IPS-NIHi11 (cell line): Measurements from ENCODE around the gene CENPP.

Experiments
- DNase-seq: peaks from one replicate; pipeline ENCODE4 v3.0.0; 2012; ENCODE audit warnings: mixed read lengths, low spot score

CENPP gene

GRCh38 chr9:92639791-92640271, 314.1 kb downstream of the CENPP start:
- no peak for DNase-seq

DNA sequence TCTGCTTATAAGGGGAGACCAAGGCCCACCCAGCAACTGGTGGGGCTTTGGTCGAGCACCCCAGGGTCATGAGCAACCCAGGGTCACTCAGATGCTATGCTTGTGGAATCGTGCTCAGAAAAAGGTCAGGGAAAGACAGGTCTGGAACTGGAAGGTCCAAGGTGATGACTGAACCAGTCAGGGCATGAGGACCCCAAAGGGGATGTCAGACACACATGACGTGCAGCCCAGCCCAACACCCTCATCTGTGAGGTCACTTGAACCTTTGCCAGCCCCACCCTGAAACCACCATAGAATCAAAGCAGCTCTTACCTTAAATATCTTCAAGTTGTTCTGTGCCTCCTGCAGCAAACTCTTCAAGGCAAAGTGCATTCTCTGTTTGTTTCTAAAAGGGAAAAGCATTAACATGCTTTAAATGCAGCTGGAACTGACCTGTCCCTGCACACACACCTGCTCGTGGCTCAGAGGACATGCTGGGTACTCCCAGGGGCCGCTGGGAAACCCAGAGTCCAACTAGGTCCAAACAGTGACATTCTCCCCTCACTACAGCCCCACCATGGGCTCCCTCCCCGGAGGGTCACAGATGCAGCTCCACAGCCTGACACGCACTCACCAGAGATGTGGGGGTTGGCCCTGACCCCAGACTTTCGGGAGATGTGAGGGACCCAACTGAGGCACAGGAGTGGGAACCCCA, 314.8 kb downstream of the CENPP start:
- DNase-seq, result no peak

DNA sequence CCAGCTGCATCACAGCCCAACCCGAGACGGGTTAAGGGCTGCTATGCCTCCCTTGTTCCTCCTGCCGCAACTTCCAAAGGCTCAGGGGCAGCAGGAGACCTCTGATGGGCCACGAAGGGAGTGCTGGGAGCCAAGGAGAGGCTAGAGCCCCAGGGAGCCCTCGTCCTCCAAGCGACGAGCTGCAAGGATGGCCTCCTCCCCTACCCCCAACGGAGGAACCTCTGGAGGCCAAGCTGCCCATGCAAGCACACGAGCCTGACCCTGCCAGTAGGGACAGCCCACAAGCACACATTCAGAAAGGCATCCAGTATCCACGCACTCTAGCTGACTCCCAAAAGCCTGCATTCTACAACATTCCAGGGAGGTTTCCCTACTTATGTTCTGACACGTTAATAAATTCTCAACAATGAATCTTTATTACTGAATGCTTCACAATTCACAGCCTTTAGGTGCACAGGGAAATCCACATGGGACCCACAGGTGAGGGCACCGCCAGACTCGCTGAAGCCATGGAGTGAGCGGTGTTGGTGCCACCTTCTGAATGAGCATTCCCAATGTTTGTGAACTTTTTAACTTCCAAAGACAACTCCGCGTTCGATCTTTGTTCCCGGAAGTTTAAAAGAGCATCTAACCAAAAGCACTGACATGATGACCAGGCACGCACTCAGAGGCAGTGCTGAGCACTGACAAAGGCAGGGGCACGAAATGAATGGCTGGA, 315.5 kb downstream of the CENPP start:
- no peak for DNase-seq

GRCh38 chr9:92642041-92642451, 316.3 kb downstream of the CENPP start:
- DNase-seq, result no peak

GRCh38 chr9:92642564-92642963, 316.8 kb downstream of the CENPP start:
- no peak for DNase-seq

DNA sequence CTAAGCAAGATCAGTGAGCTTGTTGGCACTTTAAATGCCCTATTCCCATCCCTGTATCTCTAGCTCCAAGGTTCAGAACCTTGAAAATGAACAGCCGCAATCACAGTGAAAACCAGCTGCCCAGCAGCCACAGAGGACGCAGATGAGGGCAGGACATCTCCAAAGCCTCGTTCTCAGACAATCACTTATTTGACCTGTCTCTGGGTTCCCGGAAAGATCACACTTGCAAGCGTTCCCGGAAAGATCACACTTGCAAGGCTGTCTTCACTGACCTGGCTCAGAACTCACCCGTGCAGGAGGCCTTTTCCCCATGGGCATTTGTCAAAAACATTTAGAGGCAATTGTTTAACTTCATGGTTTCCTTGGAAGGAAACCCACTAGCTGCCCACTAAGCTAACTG, 318.5 kb downstream of the CENPP start:
- DNase-seq, result no peak

DNA sequence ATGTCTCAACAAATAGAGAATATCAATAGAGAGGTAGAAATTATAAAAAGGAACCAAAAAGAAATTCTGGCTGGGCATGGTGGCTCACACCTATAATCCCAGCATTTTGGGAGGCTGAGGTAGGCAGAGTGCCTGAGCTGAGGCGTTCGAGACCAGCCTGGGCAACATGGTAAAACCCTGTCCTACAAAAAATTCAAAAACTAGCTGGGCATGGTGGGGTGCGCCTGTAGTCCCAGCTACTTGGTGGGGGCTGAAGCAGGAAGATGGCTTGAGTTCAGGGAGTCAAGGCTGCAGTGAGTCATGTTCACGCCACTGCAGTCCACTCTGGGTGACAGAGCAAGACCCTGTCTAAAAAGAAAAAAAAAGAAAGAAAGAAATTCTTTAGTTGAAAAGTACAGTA, 319.3 kb downstream of the CENPP start:
- no peak for DNase-seq

DNA sequence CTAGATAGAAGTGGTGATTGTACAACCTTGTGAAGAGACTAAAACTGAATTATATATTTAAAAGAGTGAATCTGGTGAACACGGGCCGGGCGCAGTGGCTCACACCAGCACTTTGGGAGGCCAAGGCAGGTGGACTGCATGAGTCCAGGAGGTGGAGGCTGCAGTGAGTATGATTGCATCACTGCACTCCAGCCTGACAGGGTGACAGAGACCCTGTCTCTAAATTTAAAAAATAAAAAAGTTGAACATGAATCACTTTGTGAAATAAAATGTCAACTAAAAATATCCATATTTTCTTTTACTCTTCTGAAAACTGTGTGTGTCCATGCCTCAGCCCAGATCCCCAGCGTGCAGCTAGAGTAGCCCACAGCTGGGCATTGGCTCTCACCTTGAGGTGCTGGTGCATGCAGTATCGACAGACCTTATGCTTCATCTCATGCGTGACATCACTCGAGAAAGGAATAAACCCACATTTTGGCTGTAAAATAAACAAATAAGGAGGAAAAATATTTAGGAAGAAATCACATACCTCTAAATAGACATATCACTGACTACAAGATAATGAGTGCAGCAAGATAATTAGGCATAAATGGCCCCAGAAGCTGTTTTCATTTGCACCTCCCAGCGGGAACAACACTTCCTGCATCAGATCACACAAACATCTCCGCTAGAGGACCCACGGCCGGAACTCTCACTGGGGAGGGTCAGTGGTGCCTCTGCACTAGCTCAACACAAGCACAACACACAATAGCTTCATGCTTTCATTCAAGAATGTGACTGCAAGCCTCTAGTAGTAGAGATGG, 322.1 kb downstream of the CENPP start:
- DNase-seq, result no peak

GRCh38 chr9:92648474-92648971, 322.8 kb downstream of the CENPP start:
- no peak for DNase-seq

DNA sequence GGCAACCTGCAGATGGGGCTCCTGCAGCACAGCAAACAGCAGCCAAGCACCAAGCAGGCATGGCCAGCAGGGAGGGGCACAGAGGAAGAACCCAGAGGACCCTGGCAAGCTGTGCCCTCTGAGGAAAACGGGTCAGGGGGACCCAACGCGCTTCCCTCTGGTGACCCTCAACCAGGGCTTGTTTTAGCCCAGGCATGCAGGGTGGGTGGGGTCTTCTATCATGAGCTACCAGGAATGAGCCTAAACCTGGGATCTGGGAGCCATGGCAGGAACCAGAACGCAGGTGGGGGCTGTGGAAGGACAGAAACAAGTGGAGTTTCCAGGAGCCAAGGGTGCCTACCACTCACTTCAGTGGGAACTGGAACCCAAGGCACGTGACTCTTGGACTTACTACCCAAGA, 323.3 kb downstream of the CENPP start:
- no peak for DNase-seq

DNA sequence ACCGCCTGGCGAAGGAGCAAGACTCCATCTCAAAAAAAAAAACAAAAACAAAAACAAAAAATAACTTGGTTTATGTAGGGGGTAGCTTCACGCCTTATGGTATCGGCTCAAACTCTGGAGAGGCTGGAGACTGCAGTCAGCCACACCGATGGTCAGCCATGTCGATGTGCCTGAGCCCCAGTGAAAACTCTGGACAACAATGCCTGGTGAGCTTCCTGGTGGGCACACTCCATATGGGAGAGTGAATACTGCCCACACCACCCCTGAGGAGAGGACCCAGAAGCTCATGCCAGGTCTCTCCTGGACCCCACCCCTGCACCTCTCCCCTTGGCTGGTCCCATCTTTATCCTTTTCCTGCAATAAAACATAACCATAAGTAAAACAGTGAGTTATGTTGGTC, 324.5 kb downstream of the CENPP start:
- no peak for DNase-seq

- DNase-seq, result no peak
Measured at GRCh38 chr9:92650839-92651621, 325.3 kb downstream of the CENPP start.

GRCh38 chr9:92652461-92652860, 326.7 kb downstream of the CENPP start:
- DNase-seq, result no peak

- no peak for DNase-seq
Measured at GRCh38 chr9:92654481-92655301, 328.9 kb downstream of the CENPP start.

- no peak for DNase-seq
Measured at GRCh38 chr9:92655366-92655765, 329.6 kb downstream of the CENPP start.

DNA sequence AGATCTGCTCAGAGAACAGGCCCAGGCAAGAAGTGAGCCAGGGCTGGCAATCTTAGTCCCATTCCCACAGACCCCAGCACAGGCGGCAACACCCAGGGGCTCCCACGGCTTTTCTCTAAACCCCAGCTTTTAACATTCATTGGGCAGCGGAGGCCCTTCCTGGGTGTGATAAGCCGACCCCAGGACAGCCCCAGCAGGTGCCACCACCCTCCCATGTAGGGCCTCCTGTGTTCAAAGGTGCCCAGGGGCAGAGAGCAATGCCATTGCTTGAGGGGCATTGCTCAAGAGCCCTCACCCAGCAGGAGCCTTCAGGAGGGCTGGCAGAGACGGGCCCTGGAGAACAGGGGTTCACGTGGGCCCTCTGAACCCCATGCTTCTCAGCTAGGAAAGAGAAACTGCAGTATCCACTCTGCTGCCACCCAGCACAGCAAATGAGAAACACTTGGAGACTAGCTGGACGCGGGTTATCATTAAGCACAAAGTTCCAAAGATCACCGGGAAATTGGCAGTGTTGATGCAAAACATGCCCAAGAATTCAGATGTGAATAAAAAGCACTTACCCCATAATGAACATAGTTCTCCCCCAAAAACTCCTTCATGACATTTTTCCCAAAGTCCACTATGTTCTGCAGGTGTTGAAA, 330.3 kb downstream of the CENPP start:
- no peak for DNase-seq

DNA sequence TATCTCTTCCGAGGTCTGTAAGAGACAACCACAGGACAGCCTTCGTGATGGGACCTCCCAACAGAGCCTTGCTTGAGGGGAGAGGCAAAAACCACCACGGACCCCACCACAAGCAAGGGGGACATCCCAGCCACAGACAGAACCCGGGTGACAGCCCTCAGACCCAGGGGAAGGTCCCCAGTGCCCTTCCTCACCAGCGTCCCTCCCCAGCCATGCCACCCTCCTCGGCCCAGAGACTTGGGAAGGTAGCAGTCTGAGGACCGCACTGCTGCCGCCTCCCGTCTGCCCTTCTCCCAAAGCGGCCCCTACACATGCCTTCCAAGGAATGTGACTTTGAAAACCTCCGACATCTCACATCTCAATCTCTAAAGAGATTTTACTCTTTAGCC, 330.8 kb downstream of the CENPP start:
- DNase-seq, result no peak

GRCh38 chr9:92657296-92658094, 331.7 kb downstream of the CENPP start:
- peak; percentile 45 for DNase-seq

GRCh38 chr9:92658176-92658575, 332.4 kb downstream of the CENPP start:
- DNase-seq, result no peak

DNA sequence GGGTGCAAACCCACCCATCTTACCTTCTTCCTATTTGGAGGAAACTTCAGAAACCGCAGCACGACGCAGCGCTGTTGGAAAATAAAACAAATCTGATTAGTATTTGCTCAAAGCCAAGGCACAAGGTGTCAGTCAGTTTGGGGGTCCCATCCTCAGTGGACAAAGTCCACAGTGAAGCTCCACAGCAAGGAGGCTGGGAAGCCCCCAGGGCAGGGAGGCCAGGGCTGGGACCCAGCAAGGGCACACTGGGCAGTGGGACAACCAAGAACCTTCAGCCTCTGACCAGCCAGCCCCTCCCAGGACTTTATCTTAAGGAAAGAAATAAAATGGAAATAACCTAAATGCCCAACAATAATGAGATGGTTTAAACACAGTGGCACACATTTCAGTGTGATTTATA, 332.9 kb downstream of the CENPP start:
- DNase-seq, result no peak
